Measurements from ENCODE around the gene CENPS. TPM values are rescaled to one million over a fixed set of nuclear protein-coding genes. Genes with fewer than 3 reads are reported as not detected.

Gene CENPS
- total RNA-seq, 3 donors from 2014 or later (not counting 1 experiment from before 2014, with no cell fraction given) = 4.1 to 5.0 (median 4.5) TPM

DNA sequence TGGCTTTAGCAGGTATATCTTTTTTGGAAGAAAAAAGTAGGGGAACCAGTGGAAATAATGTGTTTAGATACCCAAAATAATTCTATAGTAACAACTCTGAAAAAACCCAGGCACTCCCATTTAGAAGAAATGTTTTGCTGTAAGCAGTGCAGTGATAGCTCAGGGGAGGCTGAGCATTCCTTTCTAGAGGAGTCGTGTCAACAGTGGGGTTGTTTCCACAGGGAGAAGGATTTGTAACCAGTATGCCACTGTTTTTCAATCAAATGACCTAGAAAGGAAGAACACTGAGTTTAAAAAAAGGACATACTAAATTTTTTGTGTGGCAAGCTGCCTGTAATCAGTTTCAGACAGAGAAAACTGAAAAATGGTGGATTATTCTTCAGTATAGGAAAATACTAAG, 29.0 kb upstream of the CENPS start:
- intact Hi-C loops (cut with micrococcal nuclease) = no loop called here

DNA sequence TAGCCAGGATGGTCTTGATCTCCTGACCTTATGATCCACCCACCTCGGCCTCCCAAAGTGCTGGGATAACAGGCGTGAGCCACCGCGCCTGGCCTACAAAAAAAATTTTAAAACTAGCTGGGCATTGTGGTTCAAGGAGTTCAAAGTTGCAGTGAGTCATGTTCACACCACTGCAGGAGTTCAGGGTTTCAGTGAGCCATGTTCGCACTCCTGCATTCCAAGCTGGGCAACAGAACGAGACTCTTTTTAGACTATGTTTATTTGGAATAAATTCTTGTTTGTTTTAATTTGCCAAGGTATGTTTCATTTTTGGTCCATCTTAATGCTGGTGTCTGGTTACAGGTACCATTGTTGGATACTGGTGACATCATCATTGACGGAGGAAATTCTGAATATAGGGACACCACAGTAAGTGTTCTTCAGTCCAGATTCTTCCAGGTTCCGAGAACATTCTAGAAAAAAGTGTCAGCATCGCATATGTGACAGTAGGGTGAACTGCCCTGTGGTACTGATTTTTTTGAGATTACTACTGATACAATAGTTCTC, 27.4 kb upstream of the CENPS start:
- Histone ChIP-seq H3K4me1 (ENCODE audit: control insufficient read depth, insufficient read depth, low read length) (peaks cover 17% of the 10 kb centered on the region), H3K36me3 (ENCODE audit: control insufficient read depth, insufficient read depth, low read length) (peaks cover 26% of the 10 kb centered on the region), H3K9me3 (ENCODE audit: control insufficient read depth, insufficient read depth, low read length) (no peaks in the 10 kb centered on the region), H3K27ac (ENCODE audit: low read length) (no peak overlapping the region), H3K27me3 (ENCODE audit: control insufficient read depth, insufficient read depth, low read length) (no peaks in the 10 kb centered on the region), H3K4me3 (ENCODE audit: low read length) (no peak overlapping the region)
- Mint-ChIP-seq H3K36me3 (peaks cover 13% of the 10 kb centered on the region), H3K9me3 (no peaks in the 10 kb centered on the region), H3K27me3 (ENCODE audit: low read depth in 2 of 2) (no peaks in the 10 kb centered on the region), H3K27ac (no peak overlapping the region), H3K4me1 (peaks cover 15 to 19% of the 10 kb centered on the region in 2 donors), H3K4me3 (no peak overlapping the region)
- TF ChIP-seq, protein P1, sequence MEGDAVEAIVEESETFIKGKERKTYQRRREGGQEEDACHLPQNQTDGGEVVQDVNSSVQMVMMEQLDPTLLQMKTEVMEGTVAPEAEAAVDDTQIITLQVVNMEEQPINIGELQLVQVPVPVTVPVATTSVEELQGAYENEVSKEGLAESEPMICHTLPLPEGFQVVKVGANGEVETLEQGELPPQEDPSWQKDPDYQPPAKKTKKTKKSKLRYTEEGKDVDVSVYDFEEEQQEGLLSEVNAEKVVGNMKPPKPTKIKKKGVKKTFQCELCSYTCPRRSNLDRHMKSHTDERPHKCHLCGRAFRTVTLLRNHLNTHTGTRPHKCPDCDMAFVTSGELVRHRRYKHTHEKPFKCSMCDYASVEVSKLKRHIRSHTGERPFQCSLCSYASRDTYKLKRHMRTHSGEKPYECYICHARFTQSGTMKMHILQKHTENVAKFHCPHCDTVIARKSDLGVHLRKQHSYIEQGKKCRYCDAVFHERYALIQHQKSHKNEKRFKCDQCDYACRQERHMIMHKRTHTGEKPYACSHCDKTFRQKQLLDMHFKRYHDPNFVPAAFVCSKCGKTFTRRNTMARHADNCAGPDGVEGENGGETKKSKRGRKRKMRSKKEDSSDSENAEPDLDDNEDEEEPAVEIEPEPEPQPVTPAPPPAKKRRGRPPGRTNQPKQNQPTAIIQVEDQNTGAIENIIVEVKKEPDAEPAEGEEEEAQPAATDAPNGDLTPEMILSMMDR (IDR thresholded peaks at IDR 0.05) = no peak
- intact Hi-C loops (cut with micrococcal nuclease) = no loop called here
- DNase-seq (no peak), ATAC-seq (no peak)
- 97% methylated on average over 9 of the region's 9 CpGs for WGBS (ENCODE audit: insufficient coverage)

More for the DNA sequence above, 29.0 kb upstream of the CENPS start:
- Mint-ChIP-seq H3K27me3 (ENCODE audit: low read depth in 2 of 2) (no peaks in the 10 kb centered on the region), H3K36me3 (peaks cover 5% of the 10 kb centered on the region), H3K4me1 (peaks cover 15 to 19% of the 10 kb centered on the region in 2 donors), H3K4me3 (peak overlapping the region; percentile 21), H3K9me3 (no peaks in the 10 kb centered on the region), H3K27ac (no peak overlapping the region)
- TF ChIP-seq, protein P1 (IDR thresholded peaks at IDR 0.05) = no peak
- Histone ChIP-seq H3K9me3 (ENCODE audit: control insufficient read depth, insufficient read depth, low read length) (no peaks in the 10 kb centered on the region), H3K4me1 (ENCODE audit: control insufficient read depth, insufficient read depth, low read length) (peaks cover 18% of the 10 kb centered on the region), H3K27me3 (ENCODE audit: control insufficient read depth, insufficient read depth, low read length) (no peaks in the 10 kb centered on the region), H3K27ac (ENCODE audit: low read length) (no peak overlapping the region), H3K4me3 (ENCODE audit: low read length) (no peak overlapping the region), H3K36me3 (ENCODE audit: control insufficient read depth, insufficient read depth, low read length) (peaks cover 22% of the 10 kb centered on the region)
- no peak for DNase-seq
- WGBS (ENCODE audit: insufficient coverage) = 100% methylated on average over 1 of the region's 1 CpG
- no peak for ATAC-seq

DNA sequence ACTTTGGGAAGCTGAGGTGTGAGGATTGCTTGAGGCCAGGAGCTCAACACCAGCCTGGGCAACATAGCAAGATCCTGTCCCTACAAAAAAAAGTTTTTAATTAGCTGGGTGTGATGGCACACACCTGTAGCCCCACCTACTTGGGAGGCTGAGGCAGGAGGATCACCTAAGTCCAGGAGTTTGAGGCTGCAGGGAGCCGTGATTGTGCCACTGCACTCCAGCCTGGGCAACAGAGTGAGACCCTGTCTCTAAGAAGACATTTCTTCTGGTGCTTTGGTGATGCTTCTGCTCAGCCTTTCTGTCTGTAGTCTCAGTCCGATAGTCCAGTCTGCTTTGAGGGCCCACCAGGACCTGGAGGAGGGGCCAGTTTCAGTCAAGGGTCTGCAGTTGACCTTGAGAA, 23.0 kb upstream of the CENPS start:
- Mint-ChIP-seq H3K27ac (no peak overlapping the region), H3K4me3 (no peak overlapping the region), H3K27me3 (ENCODE audit: low read depth in 2 of 2) (no peaks in the 10 kb centered on the region), H3K4me1 (no peaks in the 10 kb centered on the region), H3K36me3 (peaks cover 27% of the 10 kb centered on the region), H3K9me3 (no peaks in the 10 kb centered on the region)
- no peak overlapping the region for H3K4me3 ChIP-seq (ENCODE audit: low read length)
- WGBS (ENCODE audit: insufficient coverage) = 95% methylated on average over 2 of the region's 2 CpGs
- no peaks in the 10 kb centered on the region for H3K9me3 ChIP-seq (ENCODE audit: control insufficient read depth, insufficient read depth, low read length)
- H3K36me3 ChIP-seq (ENCODE audit: control insufficient read depth, insufficient read depth, low read length) = peaks cover 54% of the 10 kb centered on the region
- no peaks in the 10 kb centered on the region for H3K27me3 ChIP-seq (ENCODE audit: control insufficient read depth, insufficient read depth, low read length)
- DNase-seq (no peak), ATAC-seq (no peak)
- TF ChIP-seq, protein P1 (IDR thresholded peaks at IDR 0.05) = no peak
- intact Hi-C loops (cut with micrococcal nuclease) = no loop called here
- H3K27ac ChIP-seq (ENCODE audit: low read length) = no peak overlapping the region
- no peaks in the 10 kb centered on the region for H3K4me1 ChIP-seq (ENCODE audit: control insufficient read depth, insufficient read depth, low read length)

Data from natural killer cell (primary cell).